ENCODE results near the gene SHISA6.

DNA sequence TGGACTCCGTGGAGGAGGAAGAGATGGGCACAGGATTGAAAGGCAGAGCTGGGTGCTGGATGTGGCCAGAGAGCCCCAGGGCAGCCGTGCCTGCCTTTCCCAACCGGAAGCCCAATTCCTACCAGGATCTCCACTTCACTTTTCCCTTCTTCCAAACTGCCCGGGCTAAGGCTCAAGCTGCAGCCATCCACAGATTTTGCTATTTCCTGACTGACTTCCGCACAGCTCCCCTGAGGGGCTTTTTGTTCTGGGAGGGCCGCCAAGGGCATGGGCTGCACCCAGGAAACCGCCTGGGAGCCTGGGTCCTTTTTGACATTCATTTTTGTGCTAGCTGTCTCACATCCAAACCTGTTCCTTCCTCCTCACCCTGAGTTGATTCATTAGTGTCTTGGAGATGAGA is 4.2 kb downstream of the SHISA6 start:
- TF ChIP-seq, protein P1, sequence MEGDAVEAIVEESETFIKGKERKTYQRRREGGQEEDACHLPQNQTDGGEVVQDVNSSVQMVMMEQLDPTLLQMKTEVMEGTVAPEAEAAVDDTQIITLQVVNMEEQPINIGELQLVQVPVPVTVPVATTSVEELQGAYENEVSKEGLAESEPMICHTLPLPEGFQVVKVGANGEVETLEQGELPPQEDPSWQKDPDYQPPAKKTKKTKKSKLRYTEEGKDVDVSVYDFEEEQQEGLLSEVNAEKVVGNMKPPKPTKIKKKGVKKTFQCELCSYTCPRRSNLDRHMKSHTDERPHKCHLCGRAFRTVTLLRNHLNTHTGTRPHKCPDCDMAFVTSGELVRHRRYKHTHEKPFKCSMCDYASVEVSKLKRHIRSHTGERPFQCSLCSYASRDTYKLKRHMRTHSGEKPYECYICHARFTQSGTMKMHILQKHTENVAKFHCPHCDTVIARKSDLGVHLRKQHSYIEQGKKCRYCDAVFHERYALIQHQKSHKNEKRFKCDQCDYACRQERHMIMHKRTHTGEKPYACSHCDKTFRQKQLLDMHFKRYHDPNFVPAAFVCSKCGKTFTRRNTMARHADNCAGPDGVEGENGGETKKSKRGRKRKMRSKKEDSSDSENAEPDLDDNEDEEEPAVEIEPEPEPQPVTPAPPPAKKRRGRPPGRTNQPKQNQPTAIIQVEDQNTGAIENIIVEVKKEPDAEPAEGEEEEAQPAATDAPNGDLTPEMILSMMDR (IDR thresholded peaks at IDR 0.05), result no peak
- TF ChIP-seq, protein P2, sequence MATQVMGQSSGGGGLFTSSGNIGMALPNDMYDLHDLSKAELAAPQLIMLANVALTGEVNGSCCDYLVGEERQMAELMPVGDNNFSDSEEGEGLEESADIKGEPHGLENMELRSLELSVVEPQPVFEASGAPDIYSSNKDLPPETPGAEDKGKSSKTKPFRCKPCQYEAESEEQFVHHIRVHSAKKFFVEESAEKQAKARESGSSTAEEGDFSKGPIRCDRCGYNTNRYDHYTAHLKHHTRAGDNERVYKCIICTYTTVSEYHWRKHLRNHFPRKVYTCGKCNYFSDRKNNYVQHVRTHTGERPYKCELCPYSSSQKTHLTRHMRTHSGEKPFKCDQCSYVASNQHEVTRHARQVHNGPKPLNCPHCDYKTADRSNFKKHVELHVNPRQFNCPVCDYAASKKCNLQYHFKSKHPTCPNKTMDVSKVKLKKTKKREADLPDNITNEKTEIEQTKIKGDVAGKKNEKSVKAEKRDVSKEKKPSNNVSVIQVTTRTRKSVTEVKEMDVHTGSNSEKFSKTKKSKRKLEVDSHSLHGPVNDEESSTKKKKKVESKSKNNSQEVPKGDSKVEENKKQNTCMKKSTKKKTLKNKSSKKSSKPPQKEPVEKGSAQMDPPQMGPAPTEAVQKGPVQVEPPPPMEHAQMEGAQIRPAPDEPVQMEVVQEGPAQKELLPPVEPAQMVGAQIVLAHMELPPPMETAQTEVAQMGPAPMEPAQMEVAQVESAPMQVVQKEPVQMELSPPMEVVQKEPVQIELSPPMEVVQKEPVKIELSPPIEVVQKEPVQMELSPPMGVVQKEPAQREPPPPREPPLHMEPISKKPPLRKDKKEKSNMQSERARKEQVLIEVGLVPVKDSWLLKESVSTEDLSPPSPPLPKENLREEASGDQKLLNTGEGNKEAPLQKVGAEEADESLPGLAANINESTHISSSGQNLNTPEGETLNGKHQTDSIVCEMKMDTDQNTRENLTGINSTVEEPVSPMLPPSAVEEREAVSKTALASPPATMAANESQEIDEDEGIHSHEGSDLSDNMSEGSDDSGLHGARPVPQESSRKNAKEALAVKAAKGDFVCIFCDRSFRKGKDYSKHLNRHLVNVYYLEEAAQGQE (IDR thresholded peaks at IDR 0.05; ENCODE audit: insufficient read depth in 1 of 2, low read depth in 2 of 2, low read length in 1 of 2), result no peak

Data from Panc1 (cell line).